Esophagus squamous epithelium (tissue), 5 donors: ENCODE results near the gene CENPQ. TPM values are rescaled to one million over a fixed set of nuclear protein-coding genes. Genes with fewer than 3 reads are reported as not detected.
"Not testable (repeated sequence)": the region's sequence is repeated elsewhere in the genome, so short reads cannot be mapped to it uniquely, and the experiment has no call there.

Experiments
- DNase-seq: peaks from one replicate; lab custom pipeline; 2025; lab: John Stamatoyannopoulos, UW
- H3K27ac ChIP-seq, 4 donors: fragments of 200-600 bp; sonication (generic); one replicate each; pipeline ENCODE4 v1.5.1; 2016 to 2019; ENCODE audit warnings: mild to moderate bottlenecking in 1 of 4
- H3K27me3 ChIP-seq, 4 donors: fragments of 200-600 bp; sonication (generic); 1 replicate in 3 of 4; 2 replicates in 1 of 4; pipeline versions ENCODE4 v1.5.1 to v1.6.0; 2017 to 2021; ENCODE audit warnings: antibody characterized with exemption in 1 of 4
- H3K36me3 ChIP-seq, 3 donors: fragments of 200-600 bp; sonication (generic); one replicate each; pipeline ENCODE4 v1.5.1; 2016 to 2019
- H3K4me1 ChIP-seq, 3 donors: fragments of 200-600 bp; sonication (generic); one replicate each; pipeline ENCODE4 v1.5.1; 2017 to 2019
- H3K4me3 ChIP-seq, 4 donors: fragments of 200-600 bp; sonication (generic); 1 replicate in 3 of 4; 2 replicates in 1 of 4; pipeline ENCODE4 v1.5.1; 2016 to 2019; ENCODE audit warnings: mild to moderate bottlenecking in 2 of 4, moderate library complexity in 1 of 4
- H3K9me3 ChIP-seq, 3 donors: fragments of 200-600 bp; sonication (generic); one replicate each; pipeline ENCODE4 v1.5.1; 2016 to 2019
- POLR2A ChIP-seq, 4 donors: fragments of 450-650 bp; IDR thresholded peaks; one replicate each; pipeline ENCODE4 v1.6.1; 2017; ENCODE audit warnings: antibody characterized with exemption in 4 of 4, mild to moderate bottlenecking in 4 of 4, moderate library complexity in 3 of 4
- WGBS, 2 donors: methylation state at CpG; one replicate each; pipeline ENCODE4 v1.1.5; 2018; 5-methylcytosine and 5-hydroxymethylcytosine counted together
- intact Hi-C: fragments of 100-400 bp; cut with DNase I; formaldehyde crosslinking; loops from one replicate; pipeline ENCODE4 v1.15.0; 2022
- total RNA-seq, 4 donors: library from RNA; depleted of rRNA; stranded (reverse); fragments of >200 nt; gene quantifications; one replicate each; pipeline ENCODE4 v1.1.0, GENCODE V29; 2016
- TF ChIP-seq, protein P1 (sequence below), 6 experiments: fragments of 450-650 bp in 4 of 6; fragments of 200-600 bp in 2 of 6; sonication (generic) in 2 of 6; IDR thresholded peaks; one replicate each; pipeline ENCODE4 v1.5.1; 2016 to 2019; ENCODE audit warnings: antibody characterized with exemption in 6 of 6, mild to moderate bottlenecking in 4 of 6, moderate library complexity in 4 of 6
- donor health status: DM: yes; HTN: yes; CAD: no.

Gene CENPQ
- total RNA-seq, 4 donors from 2014 or later, result 4.9 to 6.1 (median 5.2) TPM

DNA sequence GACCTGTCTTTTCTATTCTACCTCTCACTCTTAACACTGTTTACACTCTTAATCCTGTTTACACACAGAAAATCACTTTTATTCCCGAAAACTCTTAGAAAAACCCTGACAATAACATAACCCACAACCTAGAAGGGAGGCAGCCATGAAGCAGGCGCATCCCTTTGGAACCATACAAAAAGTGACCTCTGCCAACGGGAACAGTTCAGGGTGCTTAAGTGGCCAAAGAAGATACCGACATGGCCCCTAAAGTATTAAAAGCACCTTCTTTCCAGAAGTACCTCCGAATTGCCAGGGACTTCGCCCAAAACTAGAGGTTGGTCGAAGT is 607 bp upstream of the CENPQ start:
- Histone ChIP-seq H3K27ac (peak overlapping the region; percentile 93 to 98 (median 94)), H3K27me3 (no peaks in the 10 kb centered on the region), H3K4me3 (peak overlapping the region; percentile 69 to 91 (median 80)), H3K36me3 (peaks cover 0 to 13% (median 0%) of the 10 kb centered on the region in 3 donors), H3K9me3 (no peaks in the 10 kb centered on the region), H3K4me1 (peaks cover 0 to 53% (median 13%) of the 10 kb centered on the region in 3 donors)
- DNase-seq, result no peak
- intact Hi-C loops, result no loop called here
- 1 to 2% methylated on average over 7 of the region's 7 CpGs for WGBS, 2 donors
- no peak for TF ChIP-seq POLR2A (IDR thresholded peaks at IDR 0.05)
- TF ChIP-seq, protein P1, sequence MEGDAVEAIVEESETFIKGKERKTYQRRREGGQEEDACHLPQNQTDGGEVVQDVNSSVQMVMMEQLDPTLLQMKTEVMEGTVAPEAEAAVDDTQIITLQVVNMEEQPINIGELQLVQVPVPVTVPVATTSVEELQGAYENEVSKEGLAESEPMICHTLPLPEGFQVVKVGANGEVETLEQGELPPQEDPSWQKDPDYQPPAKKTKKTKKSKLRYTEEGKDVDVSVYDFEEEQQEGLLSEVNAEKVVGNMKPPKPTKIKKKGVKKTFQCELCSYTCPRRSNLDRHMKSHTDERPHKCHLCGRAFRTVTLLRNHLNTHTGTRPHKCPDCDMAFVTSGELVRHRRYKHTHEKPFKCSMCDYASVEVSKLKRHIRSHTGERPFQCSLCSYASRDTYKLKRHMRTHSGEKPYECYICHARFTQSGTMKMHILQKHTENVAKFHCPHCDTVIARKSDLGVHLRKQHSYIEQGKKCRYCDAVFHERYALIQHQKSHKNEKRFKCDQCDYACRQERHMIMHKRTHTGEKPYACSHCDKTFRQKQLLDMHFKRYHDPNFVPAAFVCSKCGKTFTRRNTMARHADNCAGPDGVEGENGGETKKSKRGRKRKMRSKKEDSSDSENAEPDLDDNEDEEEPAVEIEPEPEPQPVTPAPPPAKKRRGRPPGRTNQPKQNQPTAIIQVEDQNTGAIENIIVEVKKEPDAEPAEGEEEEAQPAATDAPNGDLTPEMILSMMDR (IDR thresholded peaks at IDR 0.05), result no peak

DNA sequence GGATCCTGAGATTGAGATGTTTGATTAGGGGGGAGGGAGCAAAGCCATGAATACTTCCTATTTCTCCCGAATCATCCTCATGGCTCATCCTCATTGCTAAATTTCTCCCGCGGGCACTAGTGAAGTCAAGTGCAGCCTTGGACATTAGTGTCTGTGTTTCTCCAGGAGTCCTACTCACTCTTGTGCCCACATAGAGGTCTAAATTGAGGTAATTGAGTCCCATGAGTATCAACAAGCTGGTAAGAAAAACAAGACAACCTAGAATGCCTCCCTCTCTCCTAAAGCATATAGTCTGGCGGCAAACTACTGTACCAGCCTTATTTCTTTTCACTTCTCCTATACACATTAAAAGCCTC is 420 bp downstream of the CENPQ start:
- H3K4me1 ChIP-seq, result peaks cover 0 to 53% (median 13%) of the 10 kb centered on the region in 3 donors
- no peaks in the 10 kb centered on the region for H3K27me3 ChIP-seq
- TF ChIP-seq, protein P1 (IDR thresholded peaks at IDR 0.05), result no peak
- TF ChIP-seq POLR2A (IDR thresholded peaks at IDR 0.05), result no peak

GRCh38 chr6:49464691-49465090 is 1.5 kb downstream of the CENPQ start:
- TF ChIP-seq POLR2A (IDR thresholded peaks at IDR 0.05), result no peak
- TF ChIP-seq, protein P1 (IDR thresholded peaks at IDR 0.05), result no peak
- intact Hi-C loops, result no loop called here
- no peaks in the 10 kb centered on the region for H3K27me3 ChIP-seq
- H3K4me1 ChIP-seq, result peaks cover 0 to 52% (median 13%) of the 10 kb centered on the region in 3 donors
- H3K9me3 ChIP-seq, result no peaks in the 10 kb centered on the region
- WGBS, 2 donors, result 84 to 100% methylated on average over 2 of the region's 2 CpGs
- H3K36me3 ChIP-seq, result no peaks in the 10 kb centered on the region
- H3K27ac ChIP-seq, result no peak overlapping the region
- DNase-seq, result no peak
- H3K4me3 ChIP-seq, result no peak overlapping the region

More for the DNA sequence above, 420 bp downstream of the CENPQ start:
- DNase-seq, result no peak
- WGBS, 2 donors, result 0 to 2% methylated on average over 4 of the region's 4 CpGs
- H3K4me3 ChIP-seq, result peak overlapping the region; percentile 69 to 91 (median 80)
- H3K36me3 ChIP-seq, result peaks cover 0 to 5% (median 0%) of the 10 kb centered on the region in 3 donors
- intact Hi-C loops, result no loop called here
- H3K27ac ChIP-seq, result peak overlapping the region; percentile 93 to 98 (median 94)
- no peaks in the 10 kb centered on the region for H3K9me3 ChIP-seq

DNA sequence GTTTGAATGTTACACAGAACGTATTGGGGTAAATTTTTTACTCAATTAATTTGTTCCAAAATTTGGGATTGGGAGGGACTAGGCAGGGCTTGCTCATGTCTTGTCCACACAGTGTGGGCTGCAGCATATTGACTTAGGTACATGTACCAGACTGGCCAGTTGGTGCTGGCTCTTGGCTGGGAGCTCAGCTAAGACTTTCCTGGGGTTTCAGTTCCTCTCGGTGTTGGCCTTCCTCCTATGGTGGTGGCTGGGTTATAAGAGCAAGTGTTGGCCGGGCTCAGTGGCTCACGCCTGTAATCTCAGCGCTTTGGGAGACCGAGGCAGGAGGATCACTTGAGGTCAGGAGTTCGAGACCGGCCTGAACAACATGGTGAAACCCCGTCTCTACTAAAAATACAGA is 4.9 kb downstream of the CENPQ start:
- intact Hi-C loops, result no loop called here
- Histone ChIP-seq H3K27me3 (no peaks in the 10 kb centered on the region), H3K27ac (no peak overlapping the region), H3K36me3 (peaks cover 0 to 20% (median 0%) of the 10 kb centered on the region in 3 donors), H3K4me1 (peaks cover 0 to 22% (median 6%) of the 10 kb centered on the region in 3 donors), H3K4me3 (no peak overlapping the region), H3K9me3 (no peaks in the 10 kb centered on the region)
- no peak for DNase-seq
- TF ChIP-seq, protein P1 (IDR thresholded peaks at IDR 0.05), result no peak
- TF ChIP-seq POLR2A (IDR thresholded peaks at IDR 0.05), result no peak
- WGBS, 2 donors, result 97 to 98% methylated on average over 2 to 4 of the region's 9 CpGs

GRCh38 chr6:49476564-49476963 is 13.4 kb downstream of the CENPQ start:
- H3K9me3 ChIP-seq, H3K27me3 ChIP-seq, H3K27ac ChIP-seq, intact Hi-C loops, H3K4me3 ChIP-seq, H3K4me1 ChIP-seq, DNase-seq: not testable (repeated sequence)
- WGBS, 2 donors, result 90% methylated on average over 2 of the region's 2 CpGs
- peaks cover 0 to 35% (median 0%) of the 10 kb centered on the region in 3 donors for H3K36me3 ChIP-seq
